Chondrocyte (in vitro differentiated cells): ENCODE data around the gene TEDDM1. TPM values are rescaled to one million over a fixed set of nuclear protein-coding genes. Genes with fewer than 3 reads are reported as not detected.

Experiments
- DNase-seq: peaks from one replicate; pipeline ENCODE4 v3.0.0; 2021; ENCODE audit warnings: mixed read lengths, low spot score
- H3K27ac Mint-ChIP-seq: one replicate; pipeline ENCODE4 v1.8.0; 2021; ENCODE audit warnings: mild to moderate bottlenecking, moderate library complexity, mixed read lengths; ENCODE audit not compliant: unreplicated experiment
- H3K27me3 Mint-ChIP-seq: 2 replicates; pipeline ENCODE4 v1.8.0; 2021; ENCODE audit warnings: low read depth, mixed read lengths
- H3K36me3 Mint-ChIP-seq: 2 replicates; pipeline ENCODE4 v1.8.0; 2021; ENCODE audit warnings: low read depth, mixed read lengths
- H3K4me1 Mint-ChIP-seq: 2 replicates; pipeline ENCODE4 v1.8.0; 2021; ENCODE audit warnings: low read depth, mild to moderate bottlenecking, mixed read lengths
- H3K4me3 Mint-ChIP-seq: one replicate; pipeline ENCODE4 v1.8.0; 2021; ENCODE audit warnings: mild to moderate bottlenecking, moderate library complexity, mixed read lengths; ENCODE audit not compliant: unreplicated experiment
- H3K9me3 Mint-ChIP-seq: 2 replicates; pipeline ENCODE4 v1.8.0; 2021; ENCODE audit warnings: low read depth, mixed read lengths
- CTCF ChIP-seq: fragments of 200-600 bp; sonication (generic); IDR thresholded peaks from 2 replicates; pipeline ENCODE4 v1.5.0; 2021; ENCODE audit warnings: antibody characterized with exemption, mild to moderate bottlenecking, moderate library complexity
- total RNA-seq: library from RNA; stranded (reverse); gene quantifications from 3 replicates; pipeline ENCODE4 v1.2.1, GENCODE V29; 2021

The TEDDM1 gene
- total RNA-seq, 1 donor from 2014 or later, result not detected

DNA sequence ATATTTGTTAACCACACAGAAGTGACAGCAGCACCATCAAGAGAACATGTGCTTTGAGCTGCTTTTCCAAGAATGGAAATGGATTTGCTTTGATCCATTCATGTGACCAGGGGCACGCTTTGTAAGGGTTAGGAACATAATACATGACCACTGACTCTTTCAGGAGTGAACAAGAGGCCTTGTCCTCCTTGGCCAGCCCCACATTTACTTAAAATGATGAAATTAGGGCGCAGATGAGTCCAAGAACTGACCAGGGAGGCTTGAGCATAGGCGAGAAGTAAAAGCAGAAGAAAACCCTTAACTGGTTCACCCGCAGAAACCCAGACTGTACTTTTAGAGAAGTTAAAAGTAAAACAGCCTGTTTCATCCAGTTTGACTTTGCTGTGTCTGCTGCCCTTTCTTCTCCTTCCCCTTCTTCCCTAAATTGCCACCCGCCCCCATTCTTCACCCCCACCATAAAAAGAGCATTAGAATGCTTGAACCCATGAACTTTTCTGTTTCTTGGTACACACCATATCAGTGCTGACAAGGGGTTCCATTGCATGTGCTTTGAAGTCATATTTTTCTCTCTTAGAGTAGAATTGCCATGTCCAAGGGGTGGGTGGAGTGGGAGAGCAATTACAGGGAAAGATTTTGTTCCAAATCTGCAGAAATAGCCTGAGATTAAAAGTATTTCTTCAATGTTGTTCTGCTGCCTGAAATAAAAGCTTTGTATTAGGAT, 6.3 kb downstream of the TEDDM1 start:
- H3K27ac Mint-ChIP-seq, result no peak overlapping the region
- no peak for DNase-seq
- H3K9me3 Mint-ChIP-seq, result no peaks in the 10 kb centered on the region
- H3K4me1 Mint-ChIP-seq, result peaks cover 22% of the 10 kb centered on the region
- H3K27me3 Mint-ChIP-seq, result peaks cover 3% of the 10 kb centered on the region
- TF ChIP-seq CTCF, result no peak
- H3K36me3 Mint-ChIP-seq, result peaks cover 2% of the 10 kb centered on the region
- no peak overlapping the region for H3K4me3 Mint-ChIP-seq

DNA sequence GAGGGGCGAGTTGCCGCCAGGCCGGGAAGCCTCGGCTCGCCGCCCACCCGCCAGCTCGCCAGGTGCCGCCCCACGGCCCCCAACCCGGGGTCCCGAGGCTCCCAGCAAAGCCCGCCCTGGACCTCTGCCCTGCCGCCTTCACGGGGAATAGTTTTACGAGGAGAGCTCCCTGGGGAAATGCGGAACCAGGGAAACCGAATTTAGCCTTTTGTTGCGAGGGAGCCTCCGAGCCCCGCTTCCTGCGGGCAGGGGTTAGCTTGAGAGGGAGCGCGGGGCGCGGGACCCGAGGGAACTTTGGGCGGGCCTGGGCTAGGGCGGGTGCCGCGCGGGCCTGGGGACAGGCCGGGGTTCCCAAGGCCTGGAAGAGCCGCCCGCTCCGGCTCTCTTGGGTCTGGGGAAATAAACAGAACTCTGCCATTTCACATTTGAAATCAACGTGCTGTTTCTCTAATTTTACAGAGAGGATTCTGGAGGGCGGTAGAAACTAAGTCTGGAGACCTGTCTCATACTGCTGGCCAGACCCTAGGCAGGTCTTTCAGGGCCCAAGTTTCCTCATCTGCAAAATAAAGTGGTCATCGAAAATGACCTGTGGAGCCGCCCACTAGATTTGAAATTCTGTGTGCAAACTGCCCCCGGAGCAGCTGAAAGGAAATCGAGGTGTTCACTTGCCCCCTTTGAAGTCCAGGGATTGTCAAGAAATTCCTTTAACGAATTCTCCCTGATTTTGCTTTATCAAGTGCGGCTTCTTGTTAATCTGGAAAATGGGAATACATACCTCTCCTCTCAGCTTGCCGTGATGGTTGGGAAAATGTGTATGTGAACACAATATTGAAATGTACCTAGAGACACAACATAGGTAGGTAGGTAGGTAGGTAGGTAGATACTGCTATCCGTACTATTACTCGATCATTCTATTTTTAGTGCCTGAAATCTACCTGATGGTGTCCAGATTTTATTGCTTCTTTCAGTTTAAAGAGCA, 8.1 kb downstream of the TEDDM1 start:
- Mint-ChIP-seq H3K4me3 (peak overlapping the region; percentile 99), H3K27me3 (no peaks in the 10 kb centered on the region), H3K4me1 (peaks cover 28% of the 10 kb centered on the region), H3K27ac (peak overlapping the region; percentile 82), H3K36me3 (peaks cover 11% of the 10 kb centered on the region), H3K9me3 (no peaks in the 10 kb centered on the region)
- no peak for TF ChIP-seq CTCF
- no peak for DNase-seq

DNA sequence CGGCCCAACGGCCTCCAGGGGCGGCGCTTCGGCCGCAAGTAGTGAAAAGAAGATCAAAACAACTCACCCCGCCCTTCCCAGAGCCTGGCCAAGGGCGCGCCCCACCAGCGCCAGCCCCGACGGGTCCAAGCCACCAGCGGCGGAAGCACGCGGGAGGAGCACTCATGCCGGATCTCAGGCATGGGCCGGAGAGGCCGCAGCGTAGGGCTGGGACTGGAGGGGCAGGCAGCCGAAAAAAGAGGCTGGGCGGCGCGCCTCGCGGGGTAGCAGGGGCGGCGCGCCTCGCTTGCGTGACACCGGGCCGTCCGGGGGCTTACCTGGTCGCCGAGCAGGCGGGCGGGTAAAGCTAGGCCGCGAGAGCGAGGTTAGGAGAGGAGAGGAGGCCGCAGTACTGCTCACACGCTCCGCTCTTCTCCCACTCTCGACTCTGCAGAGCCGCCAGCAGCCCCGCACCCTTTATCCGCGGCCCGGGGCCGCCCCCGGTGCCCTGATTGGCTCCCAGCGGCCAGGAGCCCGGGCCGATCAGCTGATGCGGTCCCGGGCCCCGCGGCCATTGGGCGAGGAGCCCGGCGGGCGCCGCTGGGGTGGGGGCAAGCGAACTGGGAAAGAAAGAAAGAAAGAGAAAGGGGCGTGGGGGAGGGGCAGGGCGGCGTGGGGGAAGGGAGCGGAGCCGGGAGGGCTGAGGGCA, 9.0 kb downstream of the TEDDM1 start, which contains the start of gene GLUL:
Gene GLUL (minus strand): TSS at position 429 of the 688 bp plus-strand sequence. CDS start 3,053 bp downstream, outside the sequence.
- TF ChIP-seq CTCF, result peak; percentile 41
- peak; percentile 94 for DNase-seq
- H3K27me3 Mint-ChIP-seq, result no peaks in the 10 kb centered on the region
- H3K4me1 Mint-ChIP-seq, result peaks cover 22% of the 10 kb centered on the region
- peak within 1 kb of the TSS; percentile 99 for H3K4me3 Mint-ChIP-seq
- peak within 1 kb of the TSS; percentile 96 for H3K27ac Mint-ChIP-seq
- H3K9me3 Mint-ChIP-seq, result no peaks in the 10 kb centered on the region
- peaks cover 18% of the 10 kb centered on the region for H3K36me3 Mint-ChIP-seq

DNA sequence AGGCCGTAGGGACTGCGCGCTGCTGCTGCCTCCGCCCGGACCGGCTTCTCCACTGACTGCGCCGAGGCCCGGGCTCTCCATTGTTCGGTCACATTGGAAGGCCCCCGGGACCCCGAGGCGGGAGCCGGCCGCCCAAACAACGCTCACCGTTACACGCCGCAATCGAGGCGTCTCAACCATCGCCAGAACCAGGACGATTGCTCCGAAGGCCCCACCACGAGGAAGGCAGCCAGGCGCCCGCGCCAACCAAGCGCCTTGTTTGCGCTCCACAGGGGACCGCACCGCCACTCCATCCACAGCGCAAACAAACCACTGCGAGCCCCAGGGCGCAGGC, 9.5 kb downstream of the TEDDM1 start:
- no peaks in the 10 kb centered on the region for H3K9me3 Mint-ChIP-seq
- peak overlapping the region; percentile 96 for H3K27ac Mint-ChIP-seq
- peaks cover 24% of the 10 kb centered on the region for H3K36me3 Mint-ChIP-seq
- peaks cover 21% of the 10 kb centered on the region for H3K4me1 Mint-ChIP-seq
- no peak for DNase-seq
- peak overlapping the region; percentile 99 for H3K4me3 Mint-ChIP-seq
- TF ChIP-seq CTCF, result peak; percentile 54
- H3K27me3 Mint-ChIP-seq, result no peaks in the 10 kb centered on the region

DNA sequence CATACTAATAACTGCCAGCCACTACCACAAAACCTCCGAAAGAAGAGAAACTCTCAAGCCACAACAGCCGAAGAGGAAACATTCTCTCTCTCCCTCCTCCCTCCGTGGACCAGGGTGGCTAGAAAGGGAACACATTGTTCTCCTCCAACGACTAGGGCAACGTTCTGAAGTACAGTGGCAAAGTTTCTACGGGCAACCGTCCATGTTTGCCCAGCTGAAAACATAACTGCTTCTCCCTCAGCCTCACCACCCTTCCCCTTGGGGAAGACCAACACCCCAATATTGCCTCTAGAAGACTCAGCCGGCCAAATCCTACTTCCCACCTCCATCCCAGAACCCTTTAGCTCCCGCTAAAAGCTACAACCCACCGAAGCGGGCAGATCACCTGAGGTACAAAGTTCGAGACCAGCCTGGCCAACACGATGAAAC, 10.8 kb downstream of the TEDDM1 start:
- H3K4me1 Mint-ChIP-seq, result peaks cover 21% of the 10 kb centered on the region
- H3K4me3 Mint-ChIP-seq, result peak overlapping the region; percentile 99
- peaks cover 33% of the 10 kb centered on the region for H3K36me3 Mint-ChIP-seq
- H3K27ac Mint-ChIP-seq, result peak overlapping the region; percentile 58
- no peaks in the 10 kb centered on the region for H3K27me3 Mint-ChIP-seq
- H3K9me3 Mint-ChIP-seq, result no peaks in the 10 kb centered on the region
- DNase-seq, result no peak
- no peak for TF ChIP-seq CTCF
